ENCODE results near the gene AMBRA1.

DNA sequence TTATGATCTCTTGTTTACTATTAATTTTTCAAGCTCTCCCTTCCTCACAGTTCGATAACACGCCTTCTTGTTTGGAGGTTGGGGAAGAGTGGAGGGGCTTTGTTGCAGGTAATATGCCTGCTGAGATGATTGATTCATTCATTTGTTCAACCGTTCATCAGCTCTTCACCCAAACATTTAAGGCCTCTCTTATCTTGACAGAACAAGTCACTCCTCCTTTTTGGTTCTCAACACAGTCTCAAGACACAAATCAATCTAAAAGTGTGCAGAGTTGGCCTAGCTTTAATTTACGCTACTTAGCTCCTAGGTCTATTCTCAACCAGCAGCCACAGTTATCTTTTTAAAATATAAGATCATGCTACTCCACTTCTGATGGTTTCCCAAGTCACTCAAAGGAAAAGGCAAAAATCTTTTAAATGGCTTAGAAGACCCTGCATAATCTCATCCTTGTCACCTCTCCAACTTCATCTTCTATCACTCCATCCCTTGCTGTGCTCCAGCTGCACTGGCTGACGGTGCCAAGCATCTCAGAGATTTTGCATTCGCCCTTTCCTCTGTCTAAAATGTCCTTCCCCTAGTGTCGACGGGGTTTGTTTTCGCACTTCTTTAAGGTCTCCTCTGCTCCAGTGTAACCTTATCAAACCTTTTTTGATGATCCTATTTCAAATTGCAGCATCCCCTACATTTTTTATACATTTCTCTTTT, 60.3 kb downstream of the AMBRA1 start:
- TF ChIP-seq POLR2AphosphoS5 (IDR thresholded peaks at IDR 0.05; ENCODE audit: insufficient read depth, low read depth, low read length) (no peak), MYC (IDR thresholded peaks at IDR 0.05; ENCODE audit: low read depth, low read length) (no peak), EZH2 (IDR thresholded peaks at IDR 0.05; ENCODE audit: borderline replicate concordance, low read depth, low read length, severe bottlenecking) (no peak)
- TF ChIP-seq, protein P1, sequence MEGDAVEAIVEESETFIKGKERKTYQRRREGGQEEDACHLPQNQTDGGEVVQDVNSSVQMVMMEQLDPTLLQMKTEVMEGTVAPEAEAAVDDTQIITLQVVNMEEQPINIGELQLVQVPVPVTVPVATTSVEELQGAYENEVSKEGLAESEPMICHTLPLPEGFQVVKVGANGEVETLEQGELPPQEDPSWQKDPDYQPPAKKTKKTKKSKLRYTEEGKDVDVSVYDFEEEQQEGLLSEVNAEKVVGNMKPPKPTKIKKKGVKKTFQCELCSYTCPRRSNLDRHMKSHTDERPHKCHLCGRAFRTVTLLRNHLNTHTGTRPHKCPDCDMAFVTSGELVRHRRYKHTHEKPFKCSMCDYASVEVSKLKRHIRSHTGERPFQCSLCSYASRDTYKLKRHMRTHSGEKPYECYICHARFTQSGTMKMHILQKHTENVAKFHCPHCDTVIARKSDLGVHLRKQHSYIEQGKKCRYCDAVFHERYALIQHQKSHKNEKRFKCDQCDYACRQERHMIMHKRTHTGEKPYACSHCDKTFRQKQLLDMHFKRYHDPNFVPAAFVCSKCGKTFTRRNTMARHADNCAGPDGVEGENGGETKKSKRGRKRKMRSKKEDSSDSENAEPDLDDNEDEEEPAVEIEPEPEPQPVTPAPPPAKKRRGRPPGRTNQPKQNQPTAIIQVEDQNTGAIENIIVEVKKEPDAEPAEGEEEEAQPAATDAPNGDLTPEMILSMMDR (IDR thresholded peaks at IDR 0.05; ENCODE audit: extremely low read depth in 1 of 2, insufficient read depth in 1 of 2, low read depth in 1 of 2, low read length in 2 of 2) = no peak
